Right lung (tissue), 10 donors: ENCODE results near the gene NADK2. TPM values are rescaled to one million over a fixed set of nuclear protein-coding genes. Genes with fewer than 3 reads are reported as not detected.
A peak's percentile ranks its signal among the peaks of the same experiment; 100 is the strongest.
"Not testable (repeated sequence)": the region's sequence is repeated elsewhere in the genome, so short reads cannot be mapped to it uniquely, and the experiment has no call there.

Experiments
- DNase-seq, 2 donors: peaks; one replicate each; pipeline ENCODE4 v3.0.0-alpha.2; 2013
- long read RNA-seq, 8 donors: transcript quantifications; one replicate each; lab custom pipeline, GENCODE V29; 2026
- polyA plus RNA-seq, 5 donors: library from polyadenylated mRNA; unstranded; fragments of 120-200 nt; gene quantifications; one replicate each; pipeline versions ENCODE4 v1.2.1 to v1.2.3, GENCODE V29; 2013; ENCODE audit warnings: inconsistent platforms in 1 of 5, low replicate concordance in 1 of 5; ENCODE audit not compliant: insufficient read length in 5 of 5, insufficient read depth in 1 of 5

NADK2 gene
- 10 to 100 TPM; 32.9 to 55.1 (median 52.6) TPM for polyA plus RNA-seq
- long read RNA-seq, donor 1, transcript NADK2-202 (12 exons, 2,243 nt), result major isoform, 7 of 8 reads
- long read RNA-seq, donor 1, partial matches to known transcripts, result 0 of 8 reads
- long read RNA-seq, donor 1, other reads (novel, unspliced or antisense), result 0 of 8 reads
- long read RNA-seq, donor 2, partial matches to known transcripts, result 0 of 3 reads
- long read RNA-seq, donor 2, other reads (novel, unspliced or antisense), result 0 of 3 reads
- long read RNA-seq, donor 3, partial matches to known transcripts, result 0 of 4 reads
- long read RNA-seq, donor 3, other reads (novel, unspliced or antisense), result 0 of 4 reads
- long read RNA-seq, donor 4, partial matches to known transcripts, result 0 of 2 reads
- long read RNA-seq, donor 4, other reads (novel, unspliced or antisense), result 0 of 2 reads
- long read RNA-seq, donor 5, transcript NADK2-202 (12 exons, 2,243 nt), result major isoform, 5 of 5 reads
- long read RNA-seq, donor 5, partial matches to known transcripts, result 0 of 5 reads
- long read RNA-seq, donor 5, other reads (novel, unspliced or antisense), result 0 of 5 reads
- long read RNA-seq, donor 6, partial matches to known transcripts, result 0 of 4 reads
- long read RNA-seq, donor 6, other reads (novel, unspliced or antisense), result 0 of 4 reads
- long read RNA-seq, donor 7, partial matches to known transcripts, result 0 of 5 reads
- long read RNA-seq, donor 7, other reads (novel, unspliced or antisense), result 0 of 5 reads
- long read RNA-seq, donor 8, partial matches to known transcripts, result 0 of 4 reads
- long read RNA-seq, donor 8, other reads (novel, unspliced or antisense), result 0 of 4 reads

DNA sequence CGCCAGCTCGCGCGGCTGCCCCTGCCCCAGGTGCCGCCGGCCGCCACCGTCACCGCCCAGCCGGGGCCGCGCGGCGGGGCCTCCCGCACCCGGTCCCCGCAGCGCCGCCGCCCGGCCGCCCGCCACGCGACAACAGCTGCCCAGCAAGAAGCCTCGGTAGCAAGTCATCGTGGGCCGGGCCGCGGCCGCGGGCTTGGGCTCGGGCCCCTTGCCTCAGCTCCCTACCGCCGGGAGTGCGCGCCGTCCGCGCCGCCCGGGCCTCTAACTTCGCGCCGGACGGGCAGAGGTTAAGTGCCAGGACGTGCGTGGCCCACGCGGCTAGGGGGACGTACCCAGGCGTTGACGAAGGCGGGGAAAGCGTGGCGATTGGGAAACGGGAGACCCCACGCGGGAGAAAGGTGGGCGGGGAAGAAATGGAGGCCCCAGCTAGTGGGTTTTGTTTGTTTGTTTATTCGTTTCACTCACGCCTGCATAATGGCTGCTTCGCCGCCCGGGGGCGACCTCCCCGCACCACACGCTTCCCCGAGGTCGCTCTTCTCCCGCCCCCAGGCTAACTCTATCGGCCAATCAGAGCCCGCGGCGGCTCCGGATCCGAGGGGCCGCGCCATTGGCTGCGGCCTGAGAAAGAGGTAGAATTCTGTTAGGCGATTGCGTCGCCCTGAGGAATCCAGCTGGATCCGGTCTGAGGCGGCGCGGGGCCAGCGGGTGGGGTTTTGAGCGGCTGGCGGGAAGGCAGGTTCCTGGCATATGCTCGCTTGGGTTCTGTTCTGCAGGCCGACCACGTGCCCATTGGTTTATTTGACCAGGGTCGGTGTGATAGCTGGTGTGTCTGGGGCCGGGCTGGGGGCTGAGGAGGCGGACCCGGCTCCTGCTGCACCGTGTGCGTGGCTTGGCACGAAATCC, at the start of gene NADK2:
Gene NADK2 (minus strand): TSS at position 295 of the 903 bp plus-strand sequence. CDS start 127 bp downstream, at position 168.
- DNase-seq, result peak; percentile 98

DNA sequence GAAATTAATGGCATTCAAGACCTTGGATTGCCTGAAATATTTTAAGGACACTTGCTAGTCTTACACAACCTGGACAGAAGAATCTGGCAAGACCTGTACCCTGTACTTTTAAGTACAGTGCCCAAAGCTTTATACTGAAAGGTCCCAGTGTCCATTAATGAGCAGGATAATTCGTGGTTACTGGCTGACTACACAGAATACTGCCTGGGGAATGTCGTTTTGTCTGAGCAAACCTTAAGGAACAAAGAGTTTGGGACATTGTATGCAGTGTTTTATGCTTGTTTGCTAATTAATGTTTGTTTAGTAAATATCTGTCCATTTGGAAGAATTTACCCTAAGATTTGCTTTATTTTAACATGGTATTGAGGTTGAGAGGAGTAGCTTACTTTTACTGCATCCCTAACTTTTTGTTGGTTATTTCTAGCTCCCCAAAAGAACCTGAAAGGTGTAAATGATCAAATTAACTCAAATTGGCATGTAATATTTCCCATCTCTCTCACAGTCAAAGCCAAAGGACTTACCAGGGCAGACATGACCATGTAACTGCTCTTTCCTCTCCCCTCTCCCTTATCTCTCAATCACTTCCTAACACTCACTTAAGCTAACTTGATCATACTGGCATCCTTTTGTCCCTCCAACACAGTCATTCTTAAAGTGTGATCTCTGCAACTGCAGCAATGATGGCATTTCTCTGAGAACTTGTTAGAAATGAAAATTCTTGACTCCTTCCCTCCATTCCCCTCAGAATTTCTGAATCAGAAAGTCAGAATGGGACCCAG, 44.3 kb upstream of the NADK2 start:
- no peak for DNase-seq

DNA sequence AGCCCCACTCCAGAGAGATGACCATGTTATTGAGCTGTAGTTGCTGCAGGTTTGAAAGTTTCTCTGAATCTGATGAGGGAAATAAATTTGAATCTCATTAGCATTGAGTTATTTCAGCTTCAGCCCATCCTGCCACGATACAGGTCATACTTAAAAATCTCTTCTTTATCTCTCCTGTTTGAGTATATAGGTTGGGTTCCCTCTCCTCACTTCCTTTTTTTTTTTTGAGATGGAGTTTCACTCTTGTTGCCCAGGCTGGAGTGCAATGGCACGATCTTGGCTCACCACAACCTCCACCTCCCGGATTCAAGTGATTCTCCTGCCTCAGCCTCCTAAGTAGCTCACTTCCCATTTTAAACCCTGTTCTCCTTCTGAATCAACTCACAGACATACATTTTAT, 42.0 kb upstream of the NADK2 start:
- not testable (repeated sequence) for DNase-seq

GRCh38 chr5:36281626-36282025, 39.9 kb upstream of the NADK2 start:
- DNase-seq, result no peak

GRCh38 chr5:36279054-36279698, 37.5 kb upstream of the NADK2 start:
- no peak for DNase-seq

GRCh38 chr5:36277521-36278176, 35.9 kb upstream of the NADK2 start:
- no peak for DNase-seq

GRCh38 chr5:36276864-36277263, 35.1 kb upstream of the NADK2 start:
- DNase-seq, result no peak

DNA sequence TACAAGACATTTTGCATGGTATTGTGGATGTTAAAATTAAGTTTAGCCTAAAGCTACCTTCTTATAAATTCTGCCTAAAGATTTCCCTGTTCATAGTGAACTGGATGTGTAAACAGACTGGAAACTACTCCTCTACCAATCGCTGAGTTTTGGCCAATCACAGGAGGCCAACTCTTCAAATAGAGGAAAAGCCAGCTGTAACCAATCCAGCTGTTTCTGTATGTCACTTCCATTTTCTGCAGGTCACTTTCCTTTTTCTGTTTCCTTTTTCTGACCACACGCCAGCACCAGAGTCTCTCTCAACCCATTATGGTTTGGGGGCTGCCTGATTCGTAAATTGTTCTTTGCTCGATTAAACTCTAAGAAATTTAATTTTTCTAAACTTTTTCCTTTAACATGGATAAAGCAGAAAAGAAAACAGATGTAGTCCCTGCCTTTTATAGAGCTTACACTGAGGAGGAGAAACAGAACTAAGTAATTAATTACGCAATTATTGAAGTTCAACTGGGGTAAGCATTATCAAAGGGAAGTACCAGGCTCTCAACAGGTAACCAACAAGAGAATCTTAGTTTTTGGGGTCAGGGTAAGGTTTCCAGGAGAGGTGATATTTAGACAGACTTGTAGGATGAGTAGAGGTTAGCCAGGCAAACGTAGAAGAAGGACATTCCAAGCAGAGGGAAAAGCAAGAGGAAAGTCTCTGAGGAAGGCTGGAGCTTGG, 32.2 kb upstream of the NADK2 start:
- no peak for DNase-seq

DNA sequence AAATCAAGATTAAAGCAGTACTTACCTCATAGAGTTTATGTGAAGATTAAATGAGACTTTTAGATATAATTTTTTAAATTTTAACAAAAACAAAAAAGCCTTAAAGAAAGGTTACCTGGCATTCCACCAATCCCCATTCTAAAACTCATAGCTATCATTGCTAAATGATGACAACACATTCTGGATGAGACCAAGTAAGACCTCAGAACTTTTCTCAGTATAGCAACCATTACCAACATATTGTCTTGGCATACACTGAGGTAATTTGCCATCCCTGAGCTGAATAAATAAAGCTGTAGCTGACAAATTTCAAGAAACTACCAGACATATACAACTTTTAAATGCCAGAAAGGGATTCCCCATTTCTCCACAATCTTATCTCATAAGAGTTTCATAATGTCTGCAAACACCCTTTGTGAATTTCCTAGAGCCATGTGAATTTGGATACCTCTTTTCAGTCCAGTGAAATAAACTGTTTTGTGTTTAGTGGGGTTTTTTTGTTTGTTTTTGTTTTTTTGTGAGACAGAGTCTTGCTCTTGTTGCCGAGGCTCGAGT, 30.5 kb upstream of the NADK2 start:
- DNase-seq, result no peak

DNA sequence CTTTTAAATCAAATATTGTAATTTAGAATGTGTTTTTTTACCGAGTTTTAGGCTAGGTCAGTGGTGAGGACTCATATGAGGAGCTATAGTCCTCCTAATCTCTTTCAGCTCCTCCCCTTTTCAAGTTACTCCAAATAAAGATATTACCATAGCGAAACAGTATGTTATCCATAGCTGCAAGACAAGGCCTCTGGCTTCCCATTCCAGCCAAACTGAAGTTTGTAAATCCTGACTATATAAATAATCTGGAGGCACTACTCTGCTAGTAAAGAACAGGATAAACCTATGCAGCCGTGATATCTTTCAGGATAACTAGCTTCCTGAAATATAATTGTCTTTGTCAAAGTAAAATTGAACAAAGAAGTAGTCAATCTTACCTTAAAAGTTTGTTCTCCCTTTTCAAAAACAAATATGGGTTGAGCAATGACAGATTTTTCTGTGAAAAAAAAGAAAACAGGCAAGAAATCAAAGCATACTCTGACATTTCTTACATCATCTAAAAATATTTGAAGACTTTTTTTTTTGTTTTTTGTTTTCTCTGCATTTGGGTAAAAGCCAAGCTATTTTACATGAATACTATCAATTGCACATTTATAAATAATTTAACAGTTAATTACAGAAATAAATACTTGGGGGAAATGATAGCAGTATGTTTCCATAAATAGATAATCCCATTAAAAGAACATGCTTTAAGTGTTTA, 29.3 kb upstream of the NADK2 start:
- DNase-seq, result peak; percentile 31 to 43

GRCh38 chr5:36270175-36270574, 28.4 kb upstream of the NADK2 start:
- DNase-seq, result no peak

DNA sequence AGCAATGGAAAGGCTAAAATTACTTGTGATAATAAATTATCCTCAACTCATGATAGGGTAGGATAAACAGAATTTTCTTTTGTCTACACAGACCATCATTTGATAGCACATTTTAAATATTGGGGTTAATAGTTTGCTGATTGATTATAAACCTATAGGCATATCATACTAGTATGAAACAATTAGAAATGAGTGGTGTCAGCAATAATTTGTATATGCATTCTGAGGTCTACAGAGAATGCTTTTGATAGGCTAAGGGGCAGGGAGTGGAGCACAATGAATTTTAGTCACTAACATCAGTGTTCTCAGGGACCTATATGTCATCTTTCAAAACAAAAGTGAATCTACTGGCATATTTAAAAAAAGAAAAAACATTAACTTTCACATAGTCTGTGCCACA, 27.8 kb upstream of the NADK2 start:
- DNase-seq, result no peak

DNA sequence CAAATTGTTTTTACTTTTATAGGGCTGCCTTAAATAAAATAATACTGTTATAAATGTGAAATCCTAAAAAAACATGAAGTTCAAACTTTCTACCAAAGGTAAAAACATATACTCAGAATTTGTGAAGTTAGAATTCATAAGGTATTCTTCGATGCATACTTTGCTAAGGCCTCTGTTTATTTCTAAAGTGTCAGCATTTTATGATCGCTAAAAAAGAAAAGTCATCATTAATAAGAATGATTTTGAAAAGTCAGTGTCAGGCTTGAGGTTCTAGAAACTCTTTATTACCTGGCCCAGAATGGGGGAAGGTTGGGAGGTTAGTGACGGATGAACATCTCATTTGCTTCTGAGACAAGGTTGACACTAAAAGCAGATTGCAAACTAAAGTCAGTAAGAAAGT, 26.2 kb upstream of the NADK2 start:
- DNase-seq, result no peak

GRCh38 chr5:36264202-36264760, 22.6 kb upstream of the NADK2 start:
- DNase-seq, result no peak

DNA sequence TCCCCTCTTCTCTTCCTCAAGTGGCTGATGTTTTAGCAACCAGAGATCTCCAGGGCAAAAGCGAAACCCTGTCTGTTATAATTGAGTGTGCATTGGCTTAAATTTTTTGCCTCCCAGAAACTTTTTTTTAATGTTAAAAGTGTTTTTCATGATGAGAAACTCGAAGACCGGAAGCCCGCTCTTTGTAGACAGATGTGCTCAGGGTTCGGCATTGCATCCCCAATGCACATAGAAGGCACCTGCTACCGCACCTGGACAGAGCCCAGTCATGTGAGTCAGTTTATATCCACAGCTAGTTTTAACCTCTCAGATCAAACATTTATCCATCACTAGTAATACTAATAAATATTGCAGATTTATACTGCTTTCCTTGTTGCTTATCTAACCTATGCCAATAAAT, 19.5 kb upstream of the NADK2 start:
- DNase-seq, result no peak

DNA sequence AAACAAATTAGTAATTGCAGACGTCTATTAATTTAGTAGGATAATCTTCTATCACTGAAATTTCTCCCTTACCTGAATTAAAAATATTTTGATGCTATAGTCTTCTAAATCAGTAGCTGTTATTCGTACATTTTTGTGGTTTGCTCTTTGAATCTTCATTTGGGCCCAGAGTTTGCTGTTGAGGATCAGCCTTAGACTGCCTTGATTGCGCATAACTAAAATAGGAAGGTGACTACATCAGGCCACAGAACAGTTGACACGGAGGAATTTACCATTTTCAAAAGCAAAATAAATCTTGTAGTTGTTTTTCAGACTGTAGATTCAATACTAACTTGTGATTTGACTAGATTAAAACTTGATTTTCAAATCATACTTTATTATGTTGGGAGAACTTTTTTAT, 11.8 kb upstream of the NADK2 start:
- DNase-seq, result no peak

- DNase-seq, result no peak
Observed at GRCh38 chr5:36252722-36253365, 11.1 kb upstream of the NADK2 start.
